PC-9 (cell line): ENCODE data around the gene SF3A2. TPM values are rescaled to one million over a fixed set of nuclear protein-coding genes. Genes with fewer than 3 reads are reported as not detected.

ENCODE experiments used
- BruUV-seq: library from RNA; stranded (reverse); fragments of 400-500 nt; replicated peaks from 2 replicates; lab custom pipeline; 2021; lab: Mats Ljungman, UMichigan
- CTCF ChIA-PET: fragments of 300-600 bp; sonication (Branson Sonifier 250); formaldehyde crosslinking; loops from one replicate; lab custom pipeline; 2022; ENCODE audit warnings: antibody characterized with exemption; lab: Charles Lee
- POLR2A ChIA-PET: fragments of 300-600 bp; sonication (Branson Sonifier 250); formaldehyde crosslinking; loops from one replicate; lab custom pipeline; 2022; ENCODE audit warnings: antibody characterized with exemption; ENCODE audit not compliant: unreplicated experiment; lab: Charles Lee
- DNase-seq, 2 experiments: peaks; one replicate each; pipeline versions ENCODE4 v3.0.0 to v3.0.0-alpha.2; 2015 to 2022; ENCODE audit warnings: mixed read lengths in 1 of 2
- H2AFZ ChIP-seq: fragments of 200-600 bp; sonication (generic); 2 replicates; pipeline ENCODE4 v1.8.1; 2017; ENCODE audit warnings: antibody characterized with exemption
- H3F3A ChIP-seq: fragments of 200-600 bp; sonication (generic); 2 replicates; pipeline ENCODE4 v1.8.1; 2017; ENCODE audit warnings: antibody characterized with exemption, mild to moderate bottlenecking, low read depth; ENCODE audit not compliant: insufficient read depth
- H3K27ac ChIP-seq: fragments of 200-600 bp; sonication (generic); 2 replicates; pipeline ENCODE4 v1.6.1; 2016; ENCODE audit warnings: mixed run types
- H3K27me3 ChIP-seq: fragments of 200-600 bp; sonication (generic); 2 replicates; pipeline ENCODE4 v1.6.1; 2016; ENCODE audit warnings: low read depth, mixed run types; ENCODE audit not compliant: insufficient read depth
- H3K36me3 ChIP-seq: fragments of 200-600 bp; sonication (generic); 2 replicates; pipeline ENCODE4 v1.6.1; 2016; ENCODE audit warnings: low read depth, mixed run types
- H3K4me1 ChIP-seq: fragments of 200-600 bp; sonication (generic); replicated peaks from 2 replicates; pipeline ENCODE4 v1.6.1; 2016; ENCODE audit warnings: mixed run types; ENCODE audit not compliant: insufficient read depth
- H3K4me2 ChIP-seq: fragments of 200-600 bp; sonication (generic); 2 replicates; pipeline ENCODE4 v1.6.1; 2017; ENCODE audit warnings: mixed run types
- H3K4me3 ChIP-seq: fragments of 200-600 bp; sonication (generic); 2 replicates; pipeline ENCODE4 v1.6.1; 2016; ENCODE audit warnings: mixed run types
- H3K79me2 ChIP-seq: fragments of 200-600 bp; sonication (generic); 2 replicates; pipeline ENCODE4 v1.6.1; 2017; ENCODE audit warnings: low read depth, mixed run types
- H3K9me2 ChIP-seq: fragments of 200-600 bp; sonication (generic); 2 replicates; pipeline ENCODE4 v1.8.1; 2017; ENCODE audit warnings: mild to moderate bottlenecking; ENCODE audit not compliant: insufficient read depth
- H3K9me3 ChIP-seq: fragments of 200-600 bp; sonication (generic); 2 replicates; pipeline ENCODE4 v1.8.1; 2016; ENCODE audit warnings: low read depth; ENCODE audit not compliant: insufficient read depth
- H4K20me1 ChIP-seq: fragments of 200-600 bp; sonication (generic); 2 replicates; pipeline ENCODE4 v1.8.1; 2017; ENCODE audit not compliant: insufficient read depth
- CTCF ChIP-seq: fragments of 200-600 bp; sonication (generic); conservative IDR thresholded peaks from 2 replicates; pipeline ENCODE4 v1.6.1; 2017; ENCODE audit warnings: mixed run types, antibody characterized with exemption, mild to moderate bottlenecking, moderate library complexity
- EZH2 ChIP-seq: fragments of 200-600 bp; sonication (generic); IDR thresholded peaks from 2 replicates; pipeline ENCODE4 v1.8.0; 2017; ENCODE audit warnings: antibody characterized with exemption, low read depth
- intact Hi-C: fragments of 100-400 bp; cut with micrococcal nuclease; formaldehyde crosslinking; loops from one replicate; pipeline ENCODE4 v1.10.0; 2022; ENCODE audit not compliant: unreplicated experiment
- total RNA-seq: library from RNA; stranded (reverse); gene quantifications from 2 replicates; pipeline ENCODE4 v1.2.3, GENCODE V29; 2021

SF3A2 gene
- total RNA-seq, 1 experiment from 2014 or later, result 83.0 TPM

DNA sequence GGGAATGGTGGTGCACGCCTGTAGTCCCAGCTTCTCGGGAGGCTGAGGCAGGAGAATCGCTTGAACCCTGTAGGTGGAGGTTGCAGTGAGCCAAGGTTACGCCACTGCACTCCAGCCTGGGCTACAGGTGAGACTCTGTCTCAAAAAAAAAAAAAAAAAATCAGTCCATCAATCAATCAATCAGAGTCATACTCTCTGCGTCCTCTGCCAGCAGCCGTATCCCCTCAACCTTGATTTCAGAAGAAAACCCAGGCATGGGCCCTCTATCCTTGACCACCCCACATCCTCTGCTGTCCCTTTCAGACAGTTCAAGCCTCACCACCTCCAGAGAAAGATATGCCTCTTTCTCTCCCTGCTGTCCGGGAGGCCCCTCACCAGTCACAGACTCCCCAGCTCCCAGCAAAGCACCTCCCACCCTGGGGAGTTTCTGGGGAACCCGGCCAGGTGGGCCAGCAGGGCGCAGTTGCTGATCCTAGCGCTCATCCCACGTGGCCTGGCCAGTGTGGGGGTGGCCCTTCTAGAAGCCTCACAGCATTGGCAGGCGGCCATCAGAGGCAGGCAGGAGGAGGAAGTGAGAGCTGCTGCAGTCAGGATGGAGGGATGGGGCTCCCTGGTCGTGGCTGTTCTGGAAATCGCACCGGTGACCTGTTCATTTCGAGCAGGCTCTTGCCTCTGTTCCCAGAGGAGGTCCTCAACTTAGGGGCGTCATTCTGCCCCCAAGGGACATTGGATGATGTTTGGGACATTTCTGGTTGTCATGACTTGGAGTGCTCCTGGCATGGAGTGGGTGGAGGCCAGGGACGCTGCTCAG is 29.8 kb downstream of the SF3A2 start:
- Histone ChIP-seq H3K79me2 (peaks cover 19% of the 10 kb centered on the region), H3K36me3 (0 out of 2 replicates have a peak, but pooled peaks cover 2% of the 10 kb centered on the region), H4K20me1 (peaks cover 5% of the 10 kb centered on the region), H3K27me3 (no peaks in the 10 kb centered on the region), H3K9me2 (no peaks in the 10 kb centered on the region), H3K9me3 (no peaks in the 10 kb centered on the region), H3F3A (peaks cover 5% of the 10 kb centered on the region; the same call in 1 of the 2 replicates), H3K4me3 (no peak overlapping the region), H3K27ac (no peak overlapping the region), H3K4me1 (no peaks in the 10 kb centered on the region), H2AFZ (no peak overlapping the region), H3K4me2 (no peak overlapping the region)
- CTCF ChIA-PET, result no interaction called here
- TF ChIP-seq CTCF (no peak), EZH2 (no peak)
- POLR2A ChIA-PET, result no interaction called here
- DNase-seq, result no peak
- intact Hi-C loops, result no loop called here
- BruUV-seq, result no TSS peak

- no peaks in the 10 kb centered on the region for H3K9me3 ChIP-seq
- no peak overlapping the region for H3K27ac ChIP-seq
- peaks cover 14% of the 10 kb centered on the region; the same call in 1 of the 2 replicates for H3K4me1 ChIP-seq
- BruUV-seq, result no TSS peak
- no peak for DNase-seq
- intact Hi-C loops, result no loop called here
- TF ChIP-seq EZH2 (no peak), CTCF (no peak)
- peak overlapping the region; percentile 73 for H2AFZ ChIP-seq
- H3K4me3 ChIP-seq, result peak overlapping the region; percentile 83
- H3K79me2 ChIP-seq, result peaks cover 40% of the 10 kb centered on the region
- peaks cover 25% of the 10 kb centered on the region for H4K20me1 ChIP-seq
- POLR2A ChIA-PET, result no interaction called here
- H3K9me2 ChIP-seq, result no peaks in the 10 kb centered on the region
- peak overlapping the region; percentile 75 for H3K4me2 ChIP-seq
- H3K36me3 ChIP-seq, result 0 out of 2 replicates have a peak, but pooled peaks cover 6% of the 10 kb centered on the region
- peaks cover 24% of the 10 kb centered on the region for H3F3A ChIP-seq
- CTCF ChIA-PET, result no interaction called here
- H3K27me3 ChIP-seq, result no peaks in the 10 kb centered on the region
These were observed 31.8 kb downstream of the SF3A2 start for GRCh38 chr19:2268480-2268830.

- BruUV-seq, result no TSS peak
- intact Hi-C loops, result no loop called here
- Histone ChIP-seq H3K79me2 (peaks cover 43% of the 10 kb centered on the region), H3K9me2 (no peaks in the 10 kb centered on the region), H3K9me3 (no peaks in the 10 kb centered on the region), H3K36me3 (0 out of 2 replicates have a peak, but pooled peaks cover 6% of the 10 kb centered on the region), H3K4me1 (peaks cover 15% of the 10 kb centered on the region; the same call in 1 of the 2 replicates), H3K27ac (no peak overlapping the region), H3F3A (peaks cover 25% of the 10 kb centered on the region), H3K4me2 (peak overlapping the region; percentile 75), H4K20me1 (peaks cover 28% of the 10 kb centered on the region), H3K27me3 (no peaks in the 10 kb centered on the region), H3K4me3 (peak overlapping the region; percentile 83), H2AFZ (peak overlapping the region; percentile 73)
- ChIA-PET CTCF (no interaction called here), POLR2A (no interaction called here)
- TF ChIP-seq EZH2 (no peak), CTCF (no peak)
- DNase-seq, result no peak
These were observed 32.2 kb downstream of the SF3A2 start for GRCh38 chr19:2268861-2269243.
